ENCODE data around the gene KHDC1. TPM values are rescaled to one million over a fixed set of nuclear protein-coding genes. Genes with fewer than 3 reads are reported as not detected.
"Not testable (repeated sequence)": the region's sequence is repeated elsewhere in the genome, so short reads cannot be mapped to it uniquely, and the experiment has no call there.

The KHDC1 gene, protein sequence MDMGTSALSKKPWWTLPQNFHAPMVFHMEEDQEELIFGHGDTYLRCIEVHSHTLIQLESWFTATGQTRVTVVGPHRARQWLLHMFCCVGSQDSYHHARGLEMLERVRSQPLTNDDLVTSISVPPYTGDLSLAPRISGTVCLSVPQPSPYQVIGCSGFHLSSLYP
- 4.3 TPM for polyA plus RNA-seq (2013, experiment 1 of 2)
- polyA plus RNA-seq (2013, experiment 2 of 2), result 5.8 TPM

DNA sequence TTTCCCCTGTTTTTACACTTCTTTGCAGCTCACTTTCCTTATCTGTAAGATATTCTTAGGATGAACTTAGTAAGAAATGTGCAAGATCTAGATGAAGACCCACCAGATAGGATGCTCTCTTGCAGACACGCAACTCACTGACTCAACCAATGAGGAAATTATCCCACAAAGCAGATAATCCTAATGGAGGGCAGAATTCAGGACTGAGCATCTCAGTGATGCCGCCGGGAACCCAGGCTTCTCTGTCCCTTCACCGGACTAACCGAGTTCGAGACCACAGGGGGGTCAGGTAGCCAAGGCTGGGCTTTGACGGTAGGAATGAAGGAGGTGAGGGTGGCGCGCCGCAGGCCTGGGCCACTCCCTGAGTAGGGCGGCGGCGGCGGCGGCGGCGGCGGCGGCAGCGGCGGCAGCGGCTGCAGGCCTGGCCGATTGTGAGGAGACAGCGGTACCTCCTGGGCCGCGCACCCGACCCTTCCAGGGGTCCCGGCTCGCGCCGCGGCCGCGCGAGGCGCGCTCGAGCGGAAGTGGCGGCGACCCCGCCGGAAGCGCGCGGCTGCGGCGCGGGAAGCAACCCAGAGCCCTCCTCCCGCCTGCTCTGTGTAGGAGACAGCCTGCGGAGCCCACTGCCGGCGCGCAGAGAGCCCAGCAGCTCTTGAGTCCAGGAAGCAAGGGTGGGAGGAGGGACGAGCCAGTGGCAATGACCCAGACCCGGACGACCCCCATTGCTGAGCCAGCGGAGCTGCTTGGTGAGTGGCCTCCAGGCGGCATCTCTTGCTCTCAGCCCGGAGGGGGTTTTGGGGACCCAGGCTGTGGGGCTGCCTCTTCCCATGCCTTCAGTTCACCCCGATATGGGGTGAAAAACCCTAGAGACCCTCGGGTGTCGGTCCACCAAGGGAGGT lies at the start of gene KHDC1:
Gene KHDC1 (minus strand): TSS at position 526 of the 899 bp plus-strand sequence. CDS start 20,679 bp downstream, outside the sequence.
- Histone ChIP-seq H3K36me3 (ENCODE audit: insufficient read depth, low read length) (peaks cover 14% of the 10 kb centered on the region), H3K4me3 (ENCODE audit: low read length) (peak within 1 kb of the TSS; percentile 70), H3K27me3 (ENCODE audit: insufficient read depth, low read length) (no peaks in the 10 kb centered on the region), H3K9ac (ENCODE audit: low read depth, low read length) (peak within 1 kb of the TSS; percentile 76), H3K27ac (ENCODE audit: low read depth, low read length) (peak within 1 kb of the TSS; percentile 54), H3K9me3 (ENCODE audit: insufficient read depth, low read depth, low read length) (no peaks in the 10 kb centered on the region), H3K4me1 (ENCODE audit: insufficient read depth, low read length) (peaks cover 11% of the 10 kb centered on the region)
- 4% methylated on average over 63 of the region's 63 CpGs for WGBS

DNA sequence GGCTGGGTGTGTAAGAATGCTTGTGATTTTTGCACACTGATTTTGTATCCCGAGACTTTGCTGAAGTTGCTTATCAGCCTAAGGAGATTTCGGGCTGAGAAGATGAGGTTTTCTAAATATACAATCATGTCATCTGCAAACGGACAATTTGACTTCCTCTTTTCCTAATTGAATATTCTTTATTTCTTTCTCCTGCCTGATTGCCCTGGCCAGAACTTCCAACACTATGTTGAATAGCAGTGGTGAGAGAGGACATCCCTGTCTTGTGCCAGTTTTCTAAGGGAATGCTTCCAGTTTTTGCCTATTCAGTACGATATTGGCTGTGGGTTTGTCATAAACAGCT lies 47.5 kb upstream of the KHDC1 start:
- 33% methylated on average over 4 of the region's 4 CpGs for WGBS
- H3K4me1 ChIP-seq (ENCODE audit: insufficient read depth, low read length); H3K27me3 ChIP-seq (ENCODE audit: insufficient read depth, low read length); H3K36me3 ChIP-seq (ENCODE audit: insufficient read depth, low read length); H3K27ac ChIP-seq (ENCODE audit: low read depth, low read length); H3K9me3 ChIP-seq (ENCODE audit: insufficient read depth, low read depth, low read length): not testable (repeated sequence)
- peak overlapping the region; percentile 86 for H3K9ac ChIP-seq (ENCODE audit: low read depth, low read length)
- H3K4me3 ChIP-seq (ENCODE audit: low read length), result peak overlapping the region; percentile 89

DNA sequence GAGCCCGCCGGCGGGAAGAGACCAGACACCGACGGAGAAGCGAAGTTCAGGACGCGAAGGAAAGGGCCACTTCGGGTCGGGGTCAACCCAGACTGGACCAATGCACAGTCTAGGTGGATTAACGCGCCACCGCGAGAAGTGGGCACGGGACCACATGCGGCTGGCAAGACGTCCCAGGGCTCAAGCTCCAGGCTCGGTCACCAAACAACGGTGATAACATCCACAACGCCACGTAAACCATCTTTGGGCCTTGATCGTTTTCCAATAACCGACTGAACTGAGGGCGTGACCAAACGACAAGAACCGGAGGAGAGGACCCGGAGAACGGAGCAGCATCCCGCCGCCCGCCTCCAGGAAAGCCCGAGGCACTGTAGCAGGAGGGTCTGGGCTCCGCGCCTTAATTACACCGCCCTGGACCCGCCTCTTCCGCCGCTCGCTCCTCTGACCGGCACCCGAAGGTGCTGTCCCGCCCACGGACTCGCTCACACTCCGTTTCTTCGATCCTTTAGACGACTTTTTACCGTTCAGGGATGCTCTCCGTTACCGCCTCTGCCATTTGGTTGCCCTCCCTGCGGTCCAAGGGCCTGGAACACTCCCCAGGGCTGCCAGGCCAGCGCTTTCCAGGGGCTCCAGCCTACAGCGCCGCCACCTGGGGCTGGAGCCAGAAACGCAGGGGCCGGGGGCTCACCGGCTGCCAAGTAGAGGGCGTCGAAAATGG lies 46.9 kb upstream of the KHDC1 start:
- WGBS, result under 1% methylated on average over 59 of the region's 59 CpGs
- H3K9ac ChIP-seq (ENCODE audit: low read depth, low read length), result peak overlapping the region; percentile 86
- peaks cover 2% of the 10 kb centered on the region; the same call in 1 of the 2 replicates for H3K27me3 ChIP-seq (ENCODE audit: insufficient read depth, low read length)
- H3K27ac ChIP-seq (ENCODE audit: low read depth, low read length), result peak overlapping the region; percentile 48; the same call in 1 of the 2 replicates
- H3K4me1 ChIP-seq (ENCODE audit: insufficient read depth, low read length), result no peaks in the 10 kb centered on the region
- H3K36me3 ChIP-seq (ENCODE audit: insufficient read depth, low read length), result no peaks in the 10 kb centered on the region
- no peaks in the 10 kb centered on the region for H3K9me3 ChIP-seq (ENCODE audit: insufficient read depth, low read depth, low read length)
- peak overlapping the region; percentile 89 for H3K4me3 ChIP-seq (ENCODE audit: low read length)

DNA sequence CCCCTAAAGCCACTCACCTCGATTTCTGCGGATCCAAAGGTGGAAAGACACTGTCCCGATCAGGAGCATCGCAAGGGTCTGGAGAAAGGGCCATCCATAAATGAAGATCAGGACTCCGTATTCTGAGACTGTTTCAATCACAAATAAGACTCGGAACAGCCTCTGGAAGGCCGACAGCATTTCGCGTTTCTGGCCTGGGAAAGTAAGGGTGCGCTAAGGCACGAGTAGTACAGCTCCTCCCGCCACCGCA lies 46.5 kb upstream of the KHDC1 start:
- Histone ChIP-seq H3K36me3 (ENCODE audit: insufficient read depth, low read length) (no peaks in the 10 kb centered on the region), H3K4me1 (ENCODE audit: insufficient read depth, low read length) (no peaks in the 10 kb centered on the region), H3K4me3 (ENCODE audit: low read length) (peak overlapping the region; percentile 89), H3K27me3 (ENCODE audit: insufficient read depth, low read length) (no peaks in the 10 kb centered on the region), H3K9ac (ENCODE audit: low read depth, low read length) (peak overlapping the region; percentile 86), H3K27ac (ENCODE audit: low read depth, low read length) (peak overlapping the region; percentile 19; the same call in 1 of the 2 replicates), H3K9me3 (ENCODE audit: insufficient read depth, low read depth, low read length) (no peaks in the 10 kb centered on the region)
- 4% methylated on average over 13 of the region's 13 CpGs for WGBS

DNA sequence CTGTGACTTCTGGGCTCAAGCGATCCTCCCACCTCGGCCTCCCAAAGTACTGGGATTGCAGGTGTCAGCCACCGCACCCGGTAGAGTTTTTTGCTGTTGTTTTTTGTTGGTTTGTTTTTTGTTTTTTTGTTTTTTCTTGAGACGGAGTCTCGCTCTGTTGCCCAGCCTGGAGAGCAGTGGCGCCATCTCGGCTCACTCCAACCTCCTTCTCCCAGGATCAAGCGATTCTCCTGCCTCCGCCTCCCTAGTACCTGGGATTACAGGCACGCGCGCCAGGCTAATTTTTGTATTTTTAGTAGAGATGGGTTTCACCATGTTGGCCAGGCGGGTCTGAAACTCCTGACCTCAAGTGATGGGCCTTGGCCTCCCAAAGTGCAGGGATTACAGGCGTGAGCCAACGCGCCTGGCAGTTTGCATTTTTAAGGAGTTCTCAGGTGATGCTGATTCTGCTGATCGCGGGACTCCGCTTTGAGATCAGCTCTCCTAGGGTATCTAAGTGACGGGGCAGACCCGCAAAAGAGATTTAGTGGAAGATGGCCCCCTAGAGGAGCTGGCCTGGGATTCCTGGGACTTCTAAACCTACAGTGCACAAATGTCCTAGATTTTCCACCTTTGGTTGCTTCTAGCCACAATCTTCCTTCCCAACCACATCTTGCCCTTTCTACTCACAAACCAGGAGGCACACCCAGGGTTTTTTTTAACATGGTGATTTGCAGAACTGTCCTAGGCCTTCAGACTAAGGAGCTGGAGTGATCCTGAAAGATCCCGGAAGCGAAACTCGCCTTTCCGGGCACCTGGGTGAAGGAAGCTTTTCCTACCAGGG lies 45.9 kb upstream of the KHDC1 start:
- no peaks in the 10 kb centered on the region for H3K27me3 ChIP-seq (ENCODE audit: insufficient read depth, low read length)
- no peaks in the 10 kb centered on the region for H3K36me3 ChIP-seq (ENCODE audit: insufficient read depth, low read length)
- no peaks in the 10 kb centered on the region for H3K9me3 ChIP-seq (ENCODE audit: insufficient read depth, low read depth, low read length)
- H3K4me1 ChIP-seq (ENCODE audit: insufficient read depth, low read length), result no peaks in the 10 kb centered on the region
- WGBS, result 67% methylated on average over 26 of the region's 26 CpGs
- H3K4me3 ChIP-seq (ENCODE audit: low read length), result peak overlapping the region; percentile 89
- 0 out of 2 replicates have a peak overlapping the region, but pooled peaks have one; percentile 19 for H3K27ac ChIP-seq (ENCODE audit: low read depth, low read length)
- H3K9ac ChIP-seq (ENCODE audit: low read depth, low read length), result peak overlapping the region; percentile 86

DNA sequence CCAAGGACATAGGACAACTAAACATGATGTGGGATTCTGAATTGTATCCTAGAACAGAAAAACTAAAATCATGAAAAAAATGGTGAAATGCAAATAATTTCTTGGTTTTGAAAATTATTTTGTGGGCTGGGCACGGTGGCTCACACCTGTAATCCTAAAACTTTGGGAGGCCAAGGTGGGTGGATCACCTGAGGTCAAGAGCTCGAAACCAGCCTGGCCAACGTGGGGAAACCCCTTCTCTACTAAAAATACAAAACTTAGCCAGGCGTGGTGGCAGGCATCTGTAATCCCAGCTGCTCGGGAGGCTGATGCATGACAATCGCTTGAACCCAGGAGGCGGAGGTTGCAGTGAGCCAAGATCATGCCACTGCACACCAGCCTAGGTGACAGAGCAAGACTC lies 40.8 kb upstream of the KHDC1 start:
- H3K27ac ChIP-seq (ENCODE audit: low read depth, low read length); H3K9me3 ChIP-seq (ENCODE audit: insufficient read depth, low read depth, low read length); H3K9ac ChIP-seq (ENCODE audit: low read depth, low read length); H3K4me3 ChIP-seq (ENCODE audit: low read length); H3K27me3 ChIP-seq (ENCODE audit: insufficient read depth, low read length); H3K4me1 ChIP-seq (ENCODE audit: insufficient read depth, low read length): not testable (repeated sequence)
- peaks cover 15% of the 10 kb centered on the region for H3K36me3 ChIP-seq (ENCODE audit: insufficient read depth, low read length)
- WGBS, result 84% methylated on average over 7 of the region's 7 CpGs

DNA sequence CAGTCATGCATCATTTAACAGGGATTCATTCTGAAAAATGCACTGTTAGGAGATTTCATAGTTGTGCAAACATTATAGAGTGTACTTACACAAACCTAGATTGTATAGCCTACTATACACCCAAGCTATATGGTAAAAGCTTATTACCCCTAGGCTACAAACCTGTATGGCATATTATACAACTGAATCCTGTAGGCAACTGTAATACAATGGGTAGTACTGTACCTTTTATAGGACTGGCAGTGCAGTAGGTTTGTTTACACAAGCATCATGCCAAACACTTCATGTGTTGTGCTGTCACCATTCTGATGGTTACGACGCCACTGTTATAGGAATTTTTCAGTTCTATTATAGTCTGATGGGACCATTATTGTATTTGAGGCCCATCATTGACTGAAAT lies 39.3 kb upstream of the KHDC1 start:
- Histone ChIP-seq H3K9ac (ENCODE audit: low read depth, low read length) (no peak overlapping the region), H3K36me3 (ENCODE audit: insufficient read depth, low read length) (peaks cover 19% of the 10 kb centered on the region), H3K4me1 (ENCODE audit: insufficient read depth, low read length) (no peaks in the 10 kb centered on the region), H3K27me3 (ENCODE audit: insufficient read depth, low read length) (no peaks in the 10 kb centered on the region), H3K27ac (ENCODE audit: low read depth, low read length) (no peak overlapping the region), H3K9me3 (ENCODE audit: insufficient read depth, low read depth, low read length) (no peaks in the 10 kb centered on the region), H3K4me3 (ENCODE audit: low read length) (no peak overlapping the region)
- WGBS, result 96% methylated on average over 2 of the region's 2 CpGs

DNA sequence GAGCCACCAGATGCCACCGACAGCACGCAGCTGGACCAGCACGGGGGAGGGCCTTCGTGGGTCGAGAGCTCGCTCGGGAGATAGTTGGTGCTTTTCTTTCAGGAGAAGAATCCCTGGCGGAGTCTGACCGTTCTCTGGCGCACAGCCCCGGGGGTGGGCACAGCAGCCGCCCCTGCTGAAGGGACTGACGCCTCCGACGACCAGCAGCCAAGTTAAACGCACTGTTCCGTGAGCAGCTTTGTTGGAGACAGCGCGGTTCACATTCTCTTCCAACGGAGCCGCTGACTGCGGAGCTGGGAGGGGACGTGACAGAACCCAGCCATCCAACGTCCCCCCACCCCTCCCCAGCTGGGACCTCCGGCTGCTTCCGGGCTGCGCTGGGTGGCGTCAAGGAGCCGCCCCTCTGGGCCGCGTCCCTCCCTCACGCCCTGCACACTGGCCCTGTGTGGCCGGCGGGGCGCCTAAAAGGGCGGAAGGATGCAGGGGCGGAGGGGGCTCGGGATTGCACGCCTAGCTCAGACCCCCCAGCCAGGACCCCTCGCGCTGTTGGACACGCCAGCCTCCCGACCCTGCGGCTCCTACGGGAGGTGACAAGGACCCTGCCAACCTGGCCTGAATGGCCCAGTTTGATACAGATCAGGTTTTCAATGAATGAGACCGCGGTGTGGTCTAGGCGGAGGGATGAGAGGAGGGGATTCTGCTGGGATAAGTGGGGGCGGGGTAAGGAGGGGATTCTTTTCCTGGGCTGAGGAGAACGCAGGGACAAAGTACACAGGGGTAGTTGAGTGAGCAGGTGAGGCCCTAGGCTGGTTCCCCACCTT lies 36.4 kb upstream of the KHDC1 start:
- no peaks in the 10 kb centered on the region for H3K27me3 ChIP-seq (ENCODE audit: insufficient read depth, low read length)
- 97% methylated on average over 50 of the region's 50 CpGs for WGBS
- H3K4me1 ChIP-seq (ENCODE audit: insufficient read depth, low read length), result no peaks in the 10 kb centered on the region
- H3K9ac ChIP-seq (ENCODE audit: low read depth, low read length), result no peak overlapping the region
- H3K27ac ChIP-seq (ENCODE audit: low read depth, low read length), result no peak overlapping the region
- no peaks in the 10 kb centered on the region for H3K9me3 ChIP-seq (ENCODE audit: insufficient read depth, low read depth, low read length)
- H3K4me3 ChIP-seq (ENCODE audit: low read length), result no peak overlapping the region
- H3K36me3 ChIP-seq (ENCODE audit: insufficient read depth, low read length), result peaks cover 21% of the 10 kb centered on the region

DNA sequence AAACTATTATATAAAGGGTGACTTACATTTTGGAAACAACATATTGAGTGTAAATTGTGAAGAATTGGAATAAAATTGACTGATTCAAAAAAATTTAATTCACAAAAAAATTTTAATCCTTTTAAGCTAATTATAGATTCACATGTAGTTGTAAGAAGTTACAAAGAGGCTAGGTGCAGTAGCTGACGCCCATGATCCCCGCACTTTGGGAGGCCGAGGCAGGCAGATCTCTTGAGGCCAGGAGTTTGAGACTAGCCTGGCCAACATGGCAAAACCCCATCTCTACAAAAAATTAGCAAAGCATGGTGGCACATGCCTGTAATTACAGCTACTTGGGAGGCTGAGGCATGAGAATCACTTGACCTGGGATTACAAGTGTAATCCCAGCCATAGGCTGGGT lies 30.3 kb upstream of the KHDC1 start:
- Histone ChIP-seq H3K4me3 (ENCODE audit: low read length) (no peak overlapping the region), H3K36me3 (ENCODE audit: insufficient read depth, low read length) (peaks cover 25% of the 10 kb centered on the region), H3K27me3 (ENCODE audit: insufficient read depth, low read length) (no peaks in the 10 kb centered on the region), H3K4me1 (ENCODE audit: insufficient read depth, low read length) (no peaks in the 10 kb centered on the region), H3K9me3 (ENCODE audit: insufficient read depth, low read depth, low read length) (no peaks in the 10 kb centered on the region), H3K27ac (ENCODE audit: low read depth, low read length) (no peak overlapping the region), H3K9ac (ENCODE audit: low read depth, low read length) (no peak overlapping the region)
- WGBS, result 100% methylated on average over 3 of the region's 3 CpGs

DNA sequence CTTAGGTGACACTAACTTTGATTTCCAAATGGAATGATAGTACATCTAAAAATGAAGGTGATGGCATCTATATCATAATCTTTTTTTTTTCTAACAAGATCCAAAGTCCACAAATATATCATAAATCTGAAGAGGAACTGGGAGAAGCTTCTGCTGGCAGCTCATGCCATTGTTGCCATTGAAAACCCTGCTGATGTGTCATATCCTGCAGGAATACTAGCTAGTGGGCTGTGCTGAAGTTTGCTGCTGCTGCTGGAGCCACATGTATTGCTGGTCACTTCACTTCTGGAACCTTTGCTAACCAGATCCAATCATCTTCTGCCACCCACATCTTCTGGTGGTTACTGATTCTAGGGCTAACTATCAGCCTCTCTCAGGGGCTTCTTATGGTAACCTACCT lies 27.4 kb upstream of the KHDC1 start:
- Histone ChIP-seq H3K4me1 (ENCODE audit: insufficient read depth, low read length) (no peaks in the 10 kb centered on the region), H3K27ac (ENCODE audit: low read depth, low read length) (no peak overlapping the region), H3K9me3 (ENCODE audit: insufficient read depth, low read depth, low read length) (no peaks in the 10 kb centered on the region), H3K9ac (ENCODE audit: low read depth, low read length) (no peak overlapping the region), H3K4me3 (ENCODE audit: low read length) (no peak overlapping the region), H3K27me3 (ENCODE audit: insufficient read depth, low read length) (no peaks in the 10 kb centered on the region), H3K36me3 (ENCODE audit: insufficient read depth, low read length) (peaks cover 22% of the 10 kb centered on the region)
